CD4-positive, CD25-positive, alpha-beta regulatory T cell (primary cell): ENCODE results near the gene AIDA. TPM values are rescaled to one million over a fixed set of nuclear protein-coding genes. Genes with fewer than 3 reads are reported as not detected.
A peak's percentile ranks its signal among the peaks of the same experiment; 100 is the strongest.

Source experiments
- ATAC-seq, 2 donors: fragments of 150-1000 bp; cut with Tn5 transposase; one replicate each; pipeline ENCODE4 v1.10.0; 2021; ENCODE audit warnings: low read depth in 2 of 2, moderate number of reproducible peaks in 2 of 2, moderate library complexity in 1 of 2
- DNase-seq, 3 donors: peaks; one replicate each; pipeline versions ENCODE4 v3.0.0 to v3.0.0-alpha.2; 2012 to 2022; ENCODE audit warnings: mixed read lengths in 1 of 3
- H3K27ac ChIP-seq: one replicate; pipeline ENCODE4 v1.7.0; 2013; ENCODE audit warnings: mild to moderate bottlenecking, low read length; ENCODE audit not compliant: insufficient read depth, poor library complexity, severe bottlenecking
- H3K27me3 ChIP-seq: one replicate; pipeline ENCODE4 v1.7.0; 2013; ENCODE audit warnings: low read length; ENCODE audit not compliant: control insufficient read depth, insufficient read depth
- H3K36me3 ChIP-seq: one replicate; pipeline ENCODE4 v1.7.0; 2013; ENCODE audit warnings: mild to moderate bottlenecking, low read length, moderate library complexity; ENCODE audit not compliant: control insufficient read depth, insufficient read depth
- H3K4me1 ChIP-seq: 2 replicates; pipeline ENCODE4 v1.7.0; 2013; ENCODE audit warnings: mild to moderate bottlenecking, low read length; ENCODE audit not compliant: insufficient read depth, control insufficient read depth, poor library complexity, severe bottlenecking
- H3K4me3 ChIP-seq: one replicate; pipeline ENCODE4 v1.7.0; 2013; ENCODE audit warnings: low read depth, mild to moderate bottlenecking, low read length, moderate library complexity
- H3K9me3 ChIP-seq, 2 experiments: 1 replicate in 1 of 2; 2 replicates in 1 of 2; pipeline ENCODE4 v1.7.0; 2013; ENCODE audit warnings: low read length in 2 of 2, mild to moderate bottlenecking in 1 of 2, moderate library complexity in 1 of 2; ENCODE audit not compliant: control insufficient read depth in 2 of 2
- H3K27ac Mint-ChIP-seq, 3 donors: one replicate each; pipeline ENCODE4 v1.8.0; 2020 to 2022; ENCODE audit warnings: mild to moderate bottlenecking in 3 of 3, mixed read lengths in 3 of 3, moderate library complexity in 2 of 3
- H3K27me3 Mint-ChIP-seq: one replicate; pipeline ENCODE4 v1.8.0; 2022; ENCODE audit warnings: mild to moderate bottlenecking, mixed read lengths
- H3K36me3 Mint-ChIP-seq: one replicate; pipeline ENCODE4 v1.8.0; 2020; ENCODE audit warnings: mixed read lengths
- H3K4me1 Mint-ChIP-seq, 4 donors: one replicate each; pipeline ENCODE4 v1.8.0; 2020 to 2022; ENCODE audit warnings: mixed read lengths in 4 of 4, mild to moderate bottlenecking in 1 of 4
- H3K4me3 Mint-ChIP-seq, 4 donors: one replicate each; pipeline ENCODE4 v1.8.0; 2020 to 2022; ENCODE audit warnings: mild to moderate bottlenecking in 4 of 4, mixed read lengths in 4 of 4, moderate library complexity in 3 of 4
- H3K9me3 Mint-ChIP-seq, 7 donors: one replicate each; pipeline ENCODE4 v1.8.0; 2020 to 2022; ENCODE audit warnings: mixed read lengths in 7 of 7, mild to moderate bottlenecking in 3 of 7, moderate library complexity in 2 of 7
- polyA plus RNA-seq, 4 donors: library from polyadenylated mRNA; unstranded; fragments of 300-500 nt; fragmentation: Illumina TruSeq; gene quantifications; one replicate each; pipeline ENCODE4 v1.2.3, GENCODE V29; 2021
- total RNA-seq: library from RNA; stranded (reverse); gene quantifications from one replicate; pipeline ENCODE4 v1.2.3, GENCODE V29; 2022

The AIDA gene
- total and polyA plus RNA-seq, 5 donors from 2014 or later, result 35.2 to 54.1 (median 41.8) TPM

DNA sequence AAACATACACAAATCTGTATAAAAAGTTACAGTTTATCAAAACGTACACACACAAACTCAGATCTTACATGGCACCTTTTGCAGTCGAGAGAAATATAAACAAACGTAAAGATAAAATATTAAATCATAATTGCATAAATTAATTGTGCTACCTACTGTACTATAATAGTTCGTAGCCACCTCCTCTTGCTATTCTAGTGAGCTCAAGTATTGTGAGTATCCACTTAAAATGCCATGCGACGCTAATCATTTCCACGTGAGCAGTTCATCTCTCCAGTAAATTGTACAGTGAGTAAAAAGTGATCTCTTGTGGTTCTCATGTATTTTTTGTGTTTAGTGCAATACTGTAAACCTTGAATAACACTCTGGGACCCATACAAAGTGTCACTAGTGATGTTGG, 88.1 kb downstream of the AIDA start:
- no peaks in the 10 kb centered on the region for H3K27me3 Mint-ChIP-seq
- no peaks in the 10 kb centered on the region for H3K9me3 Mint-ChIP-seq
- no peak overlapping the region for H3K4me3 ChIP-seq
- H3K27ac ChIP-seq, result no peak overlapping the region
- peaks cover 21 to 35% (median 27%) of the 10 kb centered on the region in 4 donors for H3K4me1 Mint-ChIP-seq
- H3K9me3 ChIP-seq, result no peaks in the 10 kb centered on the region
- H3K4me1 ChIP-seq, result peaks cover 8% of the 10 kb centered on the region
- H3K36me3 Mint-ChIP-seq, result peaks cover 49% of the 10 kb centered on the region
- H3K4me3 Mint-ChIP-seq, result no peak overlapping the region
- no peak for DNase-seq
- peaks cover 61% of the 10 kb centered on the region for H3K36me3 ChIP-seq
- ATAC-seq, result no peak
- H3K27ac Mint-ChIP-seq, result no peak overlapping the region
- no peaks in the 10 kb centered on the region for H3K27me3 ChIP-seq

DNA sequence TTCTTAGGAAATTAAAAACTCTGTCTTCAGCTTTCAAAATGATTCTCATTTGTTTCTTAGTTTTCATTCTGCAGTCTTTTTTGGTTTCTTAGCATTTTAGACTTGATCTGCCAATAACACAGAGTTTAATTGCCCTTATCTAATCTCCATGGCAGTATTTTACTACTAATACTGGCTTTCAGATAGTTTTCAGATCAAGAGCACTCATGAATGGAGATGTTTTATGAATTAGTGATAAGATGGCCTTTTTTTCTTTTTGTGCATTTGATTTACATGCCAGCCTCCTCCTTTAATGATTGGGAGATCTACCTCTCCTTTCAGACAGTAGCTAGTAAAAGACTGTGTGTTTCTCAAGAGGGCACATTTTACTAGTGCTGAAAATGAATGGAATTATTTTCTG, 88.8 kb downstream of the AIDA start:
- Histone ChIP-seq H3K4me3 (no peak overlapping the region), H3K27ac (no peak overlapping the region), H3K4me1 (peaks cover 15% of the 10 kb centered on the region), H3K36me3 (peaks cover 53% of the 10 kb centered on the region), H3K27me3 (no peaks in the 10 kb centered on the region), H3K9me3 (no peaks in the 10 kb centered on the region)
- ATAC-seq, result no peak
- H3K4me3 Mint-ChIP-seq, result peak overlapping the region in 1 of 4 donors; percentile 62
- H3K9me3 Mint-ChIP-seq, result no peaks in the 10 kb centered on the region
- H3K27me3 Mint-ChIP-seq, result no peaks in the 10 kb centered on the region
- peaks cover 42% of the 10 kb centered on the region for H3K36me3 Mint-ChIP-seq
- peak overlapping the region in 1 of 3 donors; percentile 74 for H3K27ac Mint-ChIP-seq
- H3K4me1 Mint-ChIP-seq, result peaks cover 21 to 38% (median 32%) of the 10 kb centered on the region in 4 donors
- no peak for DNase-seq

DNA sequence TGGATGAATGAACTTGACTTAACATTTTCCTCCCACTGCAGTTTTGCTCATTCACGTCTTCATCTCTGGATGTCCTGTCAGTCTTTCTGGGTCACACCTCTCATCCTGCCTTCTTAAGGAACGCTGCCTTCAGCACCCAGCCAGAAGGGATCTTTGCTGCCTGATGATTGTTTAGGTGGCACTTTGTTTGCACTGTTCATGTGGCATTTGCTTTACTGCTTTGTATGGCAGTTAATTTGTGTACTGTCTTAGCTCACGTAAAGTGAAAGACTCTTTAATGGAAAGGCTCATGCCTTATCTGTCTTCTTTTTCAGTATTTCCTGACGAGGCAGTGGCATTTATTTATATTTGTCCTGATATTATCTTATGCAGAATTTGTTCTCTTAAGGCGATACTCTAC, 89.5 kb downstream of the AIDA start:
- peaks cover 15% of the 10 kb centered on the region for H3K4me1 ChIP-seq
- ATAC-seq (no peak), DNase-seq (no peak)
- no peaks in the 10 kb centered on the region for H3K27me3 ChIP-seq
- no peak overlapping the region for H3K4me3 ChIP-seq
- Mint-ChIP-seq H3K27ac (no peak overlapping the region), H3K27me3 (no peaks in the 10 kb centered on the region), H3K36me3 (peaks cover 36% of the 10 kb centered on the region), H3K4me3 (peak overlapping the region in 1 of 4 donors; percentile 62), H3K9me3 (no peaks in the 10 kb centered on the region), H3K4me1 (peaks cover 21 to 38% (median 31%) of the 10 kb centered on the region in 4 donors)
- H3K9me3 ChIP-seq, result no peaks in the 10 kb centered on the region
- peaks cover 46% of the 10 kb centered on the region for H3K36me3 ChIP-seq
- no peak overlapping the region for H3K27ac ChIP-seq

DNA sequence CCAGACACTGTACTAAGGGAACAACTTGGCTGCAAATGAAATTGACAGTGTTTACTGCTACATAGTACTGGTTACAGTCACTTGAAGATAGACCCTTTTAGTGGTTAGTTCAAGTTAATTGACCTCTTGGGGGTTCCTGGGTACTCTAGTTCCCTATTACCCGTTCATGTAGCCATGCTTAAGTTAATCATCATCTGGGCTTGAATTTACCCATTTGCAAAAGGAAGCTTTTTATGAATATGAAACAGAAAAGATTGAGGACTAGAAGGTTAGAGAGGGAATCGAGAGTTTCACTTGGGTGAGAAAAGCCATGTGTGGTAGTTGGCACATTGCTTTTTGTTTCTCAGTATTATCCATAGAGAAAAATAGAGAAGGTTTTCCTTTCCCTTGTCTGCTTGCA, 91.7 kb downstream of the AIDA start:
- H3K9me3 ChIP-seq, result no peaks in the 10 kb centered on the region
- H3K27ac ChIP-seq, result no peak overlapping the region
- H3K27ac Mint-ChIP-seq, result peak overlapping the region in 1 of 3 donors; percentile 52
- H3K9me3 Mint-ChIP-seq, result no peaks in the 10 kb centered on the region
- no peaks in the 10 kb centered on the region for H3K27me3 ChIP-seq
- peaks cover 30% of the 10 kb centered on the region for H3K36me3 ChIP-seq
- peak overlapping the region in 3 of 4 donors; percentile 5 to 96 (median 96) for H3K4me3 Mint-ChIP-seq
- H3K36me3 Mint-ChIP-seq, result peaks cover 25% of the 10 kb centered on the region
- H3K4me1 Mint-ChIP-seq, result peaks cover 24 to 44% (median 35%) of the 10 kb centered on the region in 4 donors
- H3K27me3 Mint-ChIP-seq, result peaks cover 17% of the 10 kb centered on the region
- no peak for ATAC-seq
- peaks cover 22% of the 10 kb centered on the region for H3K4me1 ChIP-seq
- no peak overlapping the region for H3K4me3 ChIP-seq
- no peak for DNase-seq

DNA sequence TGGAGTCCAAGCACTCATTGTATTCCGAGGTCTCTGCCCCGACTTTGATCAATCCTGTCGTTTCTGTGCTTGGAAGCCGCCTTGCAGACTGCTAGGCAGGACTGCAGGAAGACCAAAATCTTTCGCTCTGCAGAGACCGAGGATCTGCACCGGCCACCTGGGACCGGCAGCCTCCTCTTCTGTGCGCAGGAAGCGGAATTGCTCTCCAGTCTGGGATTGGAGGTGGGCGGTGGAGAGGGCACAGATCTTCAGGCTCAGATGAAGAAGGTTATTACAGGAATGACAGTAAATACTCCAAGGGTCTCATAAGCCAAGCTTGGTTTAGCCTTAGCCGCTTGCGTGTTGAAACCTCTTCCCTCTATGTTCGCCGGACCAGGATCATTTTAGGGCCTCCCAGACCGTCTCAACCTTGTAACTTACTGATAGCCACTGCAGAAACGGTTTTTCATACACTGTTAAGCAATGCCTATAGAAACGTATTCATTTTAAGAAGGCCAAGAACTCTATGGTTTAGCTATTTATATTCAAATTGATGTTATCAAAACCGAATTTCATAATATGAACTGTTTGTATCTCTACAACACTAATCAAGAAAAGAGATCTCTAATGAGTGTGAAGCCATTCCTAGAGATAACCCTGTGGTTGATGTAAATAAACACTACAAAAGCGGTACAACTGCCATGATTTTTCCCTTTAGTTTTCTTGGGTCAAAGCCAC, 93.3 kb downstream of the AIDA start:
- Histone ChIP-seq H3K27ac (no peak overlapping the region), H3K9me3 (no peaks in the 10 kb centered on the region), H3K4me1 (peaks cover 22% of the 10 kb centered on the region), H3K36me3 (peaks cover 21% of the 10 kb centered on the region), H3K4me3 (peak overlapping the region; percentile 65), H3K27me3 (peaks cover 15% of the 10 kb centered on the region)
- Mint-ChIP-seq H3K4me1 (peaks cover 24 to 40% (median 35%) of the 10 kb centered on the region in 4 donors), H3K4me3 (peak overlapping the region; percentile 89 to 96 (median 93)), H3K27me3 (peaks cover 32% of the 10 kb centered on the region), H3K9me3 (no peaks in the 10 kb centered on the region), H3K27ac (peak overlapping the region in 2 of 3 donors; percentile 85 to 90), H3K36me3 (peaks cover 20% of the 10 kb centered on the region)
- ATAC-seq (no peak), DNase-seq (peak in 1 of 3 donors; percentile 31)

Other genes starting within 250 kb of the AIDA start
- not detected for gene HHIPL2, start 164.4 kb downstream of the AIDA start, total RNA-seq
- not detected for gene HHIPL2, start 164.4 kb downstream of the AIDA start, polyA plus RNA-seq
- gene TAF1A, start 122.6 kb downstream of the AIDA start, total RNA-seq, result 5.9 TPM
- gene TAF1A, start 122.6 kb downstream of the AIDA start, polyA plus RNA-seq, result 1 to 10 TPM; 2.8 to 4.6 (median 3.9) TPM
- gene MIA3, start 94.4 kb downstream of the AIDA start, total RNA-seq, result 87.1 TPM
- 10 to 100 TPM; 48.5 to 60.3 (median 54.4) TPM for gene MIA3, start 94.4 kb downstream of the AIDA start, polyA plus RNA-seq
- gene BROX, start 73 bp upstream of the AIDA start, total RNA-seq, result 72.0 TPM
- gene BROX, start 73 bp upstream of the AIDA start, polyA plus RNA-seq, result 10 to 100 TPM; 20.7 to 24.7 (median 22.5) TPM
- not detected for gene FAM177B, start 24.7 kb upstream of the AIDA start, total RNA-seq
- not detected for gene FAM177B, start 24.7 kb upstream of the AIDA start, polyA plus RNA-seq
- gene DISP1, start 102.5 kb upstream of the AIDA start, total RNA-seq, result 2.9 TPM
- gene DISP1, start 102.5 kb upstream of the AIDA start, polyA plus RNA-seq, result 1 to 10 TPM; 1.1 to 2.0 (median 1.4) TPM